IMR-90 (cell line): Measurements from ENCODE around the gene MYBL2. TPM values are rescaled to one million over a fixed set of nuclear protein-coding genes. Genes with fewer than 3 reads are reported as not detected.

Source experiments
- ATAC-seq: fragments of 200-7000 bp; cut with Tn5 transposase; 2 replicates; pipeline ENCODE4 v1.9.1; 2020; ENCODE audit warnings: low read depth, mild to moderate bottlenecking, moderate library complexity
- BruUV-seq: library from RNA; stranded (reverse); fragments of 400-500 nt; replicated peaks from 2 replicates; lab custom pipeline; 2021; lab: Mats Ljungman, UMichigan
- CTCF ChIA-PET: fragments of 300-600 bp; formaldehyde crosslinking; extraction: SDS; loops from one replicate; lab custom pipeline; 2021; ENCODE audit warnings: antibody characterized with exemption; lab: Yijun Ruan, JAX
- POLR2A ChIA-PET: fragments of 300-600 bp; sonication (Branson Sonifier 250); formaldehyde crosslinking; loops from one replicate; lab custom pipeline; 2022; ENCODE audit warnings: antibody characterized with exemption; ENCODE audit not compliant: unreplicated experiment; lab: Charles Lee
- DNase-seq: peaks from one replicate; pipeline ENCODE4 v3.0.0; 2013
- H2AFZ ChIP-seq: replicated peaks from 2 replicates; pipeline ENCODE3; 2013; ENCODE audit warnings: low read length, mild to moderate bottlenecking; ENCODE audit not compliant: poor library complexity
- H2AK5ac ChIP-seq: 2 replicates; pipeline ENCODE4 v1.6.1; 2013; ENCODE audit warnings: low read depth, low read length, inconsistent platforms
- H2AK9ac ChIP-seq: replicated peaks from 2 replicates; pipeline ENCODE3; 2013; ENCODE audit warnings: mild to moderate bottlenecking, low read depth, low read length, moderate library complexity; ENCODE audit not compliant: poor library complexity
- H2BK120ac ChIP-seq: 2 replicates; pipeline ENCODE4 v1.6.1; 2013; ENCODE audit warnings: low read depth, low read length, inconsistent platforms
- H2BK15ac ChIP-seq: 3 replicates; pipeline ENCODE4 v1.6.1; 2013; ENCODE audit warnings: low read depth, low read length, inconsistent platforms
- H2BK20ac ChIP-seq: 2 replicates; pipeline ENCODE4 v1.6.1; 2013; ENCODE audit warnings: low read depth, mild to moderate bottlenecking, inconsistent platforms, low read length, moderate library complexity
- H2BK5ac ChIP-seq: 2 replicates; pipeline ENCODE4 v1.6.1; 2013; ENCODE audit warnings: mild to moderate bottlenecking, low read depth, low read length, inconsistent platforms; ENCODE audit not compliant: poor library complexity, severe bottlenecking
- H3K14ac ChIP-seq: replicated peaks from 2 replicates; pipeline ENCODE4 v1.6.1; 2013; ENCODE audit warnings: low read depth, low read length, inconsistent platforms
- H3K18ac ChIP-seq: 2 replicates; pipeline ENCODE4 v1.6.1; 2013; ENCODE audit warnings: low read depth, low read length, control low read depth
- H3K23ac ChIP-seq: 2 replicates; pipeline ENCODE4 v1.6.1; 2013; ENCODE audit warnings: low read depth, low read length, inconsistent platforms
- H3K27ac ChIP-seq: 2 replicates; pipeline ENCODE4 v1.5.1; 2013; ENCODE audit warnings: mild to moderate bottlenecking, control low read depth, low read length; ENCODE audit not compliant: insufficient read depth
- H3K27me3 ChIP-seq: 2 replicates; pipeline ENCODE4 v1.6.1; 2013; ENCODE audit warnings: low read length; ENCODE audit not compliant: control insufficient read depth, insufficient read depth
- H3K36me3 ChIP-seq: 2 replicates; pipeline ENCODE4 v1.6.1; 2013; ENCODE audit warnings: low read length, mixed read lengths; ENCODE audit not compliant: control insufficient read depth, insufficient read depth
- H3K4ac ChIP-seq: 2 replicates; pipeline ENCODE4 v1.6.1; 2013; ENCODE audit warnings: low read depth, low read length, inconsistent platforms
- H3K4me1 ChIP-seq: 2 replicates; pipeline ENCODE4 v1.6.1; 2013; ENCODE audit warnings: low read length, mixed read lengths; ENCODE audit not compliant: control insufficient read depth, insufficient read depth
- H3K4me2 ChIP-seq: 2 replicates; pipeline ENCODE4 v1.6.1; 2013; ENCODE audit warnings: low read depth, mild to moderate bottlenecking, control low read depth, low read length, moderate library complexity
- H3K4me3 ChIP-seq: 2 replicates; pipeline ENCODE4 v1.5.1; 2013; ENCODE audit warnings: low read depth, mild to moderate bottlenecking, control low read depth, low read length, moderate library complexity; ENCODE audit not compliant: insufficient read depth
- H3K56ac ChIP-seq: 2 replicates; pipeline ENCODE4 v1.6.1; 2013; ENCODE audit warnings: low read length, inconsistent platforms; ENCODE audit not compliant: insufficient read depth; ENCODE audit errors: extremely low read depth
- H3K79me1 ChIP-seq, 2 experiments: 2 replicates each; pipeline ENCODE4 v1.6.1; 2013; ENCODE audit warnings: low read length in 2 of 2, inconsistent platforms in 1 of 2, low read depth in 1 of 2
- H3K9ac ChIP-seq: 2 replicates; pipeline ENCODE4 v1.6.1; 2013; ENCODE audit warnings: low read depth, low read length, control low read depth
- H3K9me1 ChIP-seq: 2 replicates; pipeline ENCODE4 v1.6.1; 2013; ENCODE audit warnings: low read length, inconsistent platforms; ENCODE audit not compliant: insufficient read depth
- H3K9me3 ChIP-seq: 2 replicates; pipeline ENCODE4 v1.6.1; 2013; ENCODE audit warnings: low read length; ENCODE audit not compliant: control insufficient read depth, insufficient read depth
- H4K20me1 ChIP-seq: 2 replicates; pipeline ENCODE4 v1.6.1; 2013; ENCODE audit warnings: low read length, inconsistent platforms; ENCODE audit not compliant: insufficient read depth
- H4K5ac ChIP-seq: 2 replicates; pipeline ENCODE4 v1.6.1; 2013; ENCODE audit warnings: mild to moderate bottlenecking, low read depth, low read length, control low read depth
- H4K8ac ChIP-seq, 2 experiments: 2 replicates each; pipeline ENCODE4 v1.6.1; 2013; ENCODE audit warnings: low read depth in 2 of 2, low read length in 2 of 2, control low read depth in 1 of 2, inconsistent platforms in 1 of 2
- H4K91ac ChIP-seq: 2 replicates; pipeline ENCODE4 v1.6.1; 2013; ENCODE audit warnings: low read depth, low read length, inconsistent platforms; ENCODE audit not compliant: insufficient read depth
- MAFK ChIP-seq: IDR thresholded peaks from 2 replicates; pipeline ENCODE4 v1.6.1; 2012; ENCODE audit warnings: low read depth, low read length, improper control_type of control experiment
- MXI1 ChIP-seq: IDR thresholded peaks from 2 replicates; pipeline ENCODE4 v1.6.1; 2012; ENCODE audit warnings: low read depth, mild to moderate bottlenecking, low read length, moderate library complexity, borderline replicate concordance
- SMC3 ChIP-seq: fragments of 150-350 bp; IDR thresholded peaks from 2 replicates; pipeline ENCODE4 v1.6.1; 2016; ENCODE audit warnings: low read depth, mild to moderate bottlenecking, antibody characterized with exemption, low read length, moderate library complexity
- WGBS, 2 experiments: methylation state at CpG; one replicate each; pipeline versions ENCODE4 v1.1.5 to v1.1.7; 2013; ENCODE audit warnings: missing lambda C conversion rate in 2 of 2; ENCODE audit not compliant: insufficient read length in 1 of 2; ENCODE audit errors: extremely low coverage in 2 of 2; 5-methylcytosine and 5-hydroxymethylcytosine counted together
- dilution Hi-C: fragments of 300-500 bp; cut with HindIII; formaldehyde crosslinking; loops from one replicate; pipeline ENCODE4 v1.14.3; 2018; ENCODE audit warnings: low sequenced_read_pairs; ENCODE audit not compliant: unreplicated experiment
- in situ Hi-C: fragments of 300-500 bp; cut with MboI; formaldehyde crosslinking; loops from 3 replicates; pipeline ENCODE4 v1.14.3; 2019; ENCODE audit warnings: low sequenced_read_pairs, inconsistent platforms, mixed read lengths
- intact Hi-C: fragments of 100-400 bp; cut with micrococcal nuclease; formaldehyde crosslinking; loops from 2 replicates; pipeline ENCODE4 v1.10.0; 2022
- polyA plus RNA-seq, 3 experiments: library from polyadenylated mRNA; depleted of rRNA; stranded (reverse); fragments of >200 nt; gene quantifications; 2 replicates each; pipeline ENCODE4 v1.2.3, GENCODE V29; 2012; ENCODE audit warnings: low replicate concordance in 1 of 3
- total RNA-seq: library from RNA; depleted of rRNA; stranded (reverse); fragments of >200 nt; gene quantifications from 2 replicates; pipeline ENCODE4 v1.2.3, GENCODE V29; 2012
- TF ChIP-seq, protein P1 (sequence below): fragments of 150-350 bp; IDR thresholded peaks from 2 replicates; pipeline ENCODE4 v1.6.1; 2016; ENCODE audit warnings: low read depth, mild to moderate bottlenecking, low read length, moderate library complexity, borderline replicate concordance
- TF ChIP-seq, protein P2 (sequence below): fragments of 150-350 bp; IDR thresholded peaks from 2 replicates; pipeline ENCODE4 v1.6.1; 2017; ENCODE audit warnings: mild to moderate bottlenecking, antibody characterized with exemption, low read length, low read depth

Gene MYBL2
- total and polyA plus RNA-seq, 2 of the 4 experiments (the other 2 are of a cell fraction), result 12.4 to 23.1 TPM

DNA sequence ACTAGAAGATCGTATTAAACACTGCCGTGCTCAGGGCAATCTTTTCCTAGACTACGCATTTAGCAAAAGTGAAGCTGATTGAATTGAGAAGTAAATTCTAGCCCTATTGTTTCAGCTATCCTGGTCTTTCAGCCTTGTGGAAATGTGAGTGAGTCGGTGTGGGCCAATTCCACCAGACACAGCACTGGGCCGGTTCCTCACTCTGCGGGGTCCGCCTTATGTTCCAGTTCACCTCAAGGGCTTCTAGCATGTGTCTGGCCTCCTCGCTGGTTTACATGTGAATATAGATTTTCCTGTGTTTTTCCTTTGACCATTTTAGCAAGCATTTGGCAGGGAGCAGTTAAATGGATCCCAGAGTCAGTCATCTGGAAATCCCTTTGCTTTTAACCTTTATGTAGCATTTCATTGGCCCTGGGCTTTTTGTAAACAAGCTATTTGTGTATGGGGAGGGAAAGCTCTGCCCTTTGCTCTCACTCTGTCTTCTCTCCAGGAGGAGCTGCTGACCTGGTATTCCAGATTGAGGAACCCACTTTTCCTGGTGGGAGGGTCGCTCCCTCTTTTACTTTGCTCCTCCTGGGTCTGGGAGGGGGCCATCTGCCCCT is 72.3 kb downstream of the MYBL2 start:
- Histone ChIP-seq H3K4me2 (no peak overlapping the region), H4K20me1 (no peaks in the 10 kb centered on the region), H3K27me3 (peaks cover 7% of the 10 kb centered on the region), H2AK5ac (no peak overlapping the region), H3K4me1 (no peaks in the 10 kb centered on the region), H2AFZ (no peak overlapping the region), H2BK20ac (no peak overlapping the region), H2BK5ac (no peak overlapping the region), H3K9ac (no peak overlapping the region), H3K36me3 (no peaks in the 10 kb centered on the region), H2AK9ac (no peak overlapping the region), H3K79me1 (no peaks in the 10 kb centered on the region), H3K9me3 (no peaks in the 10 kb centered on the region; the same call in 1 of the 2 replicates), H3K23ac (no peak overlapping the region), H4K5ac (no peak overlapping the region), H3K9me1 (0 out of 2 replicates have a peak, but pooled peaks cover 3% of the 10 kb centered on the region), H4K8ac (no peak overlapping the region), H3K18ac (no peak overlapping the region), H4K91ac (no peak overlapping the region), H3K27ac (no peak overlapping the region), H2BK120ac (no peak overlapping the region), H3K56ac (no peak overlapping the region), H3K4me3 (no peak overlapping the region), H2BK15ac (no peak overlapping the region), H3K4ac (no peak overlapping the region), H3K14ac (no peak overlapping the region)
- ChIA-PET POLR2A (no interaction called here), CTCF (interaction anchor here (0.6 kb wide), 1 partner anchor 159 kb away, joined by 3 read pairs; no protein-coding TSS in a partner anchor)
- BruUV-seq, result no TSS peak
- no peak for ATAC-seq
- WGBS, 2 experiments, result no CpG with 5 or more reads among the region's 9 CpGs
- intact Hi-C loops (no loop called here), dilution Hi-C loops (no loop called here), in situ Hi-C loops (no loop called here)
- no peak for DNase-seq
- TF ChIP-seq SMC3, result no peak
- TF ChIP-seq, protein P1, sequence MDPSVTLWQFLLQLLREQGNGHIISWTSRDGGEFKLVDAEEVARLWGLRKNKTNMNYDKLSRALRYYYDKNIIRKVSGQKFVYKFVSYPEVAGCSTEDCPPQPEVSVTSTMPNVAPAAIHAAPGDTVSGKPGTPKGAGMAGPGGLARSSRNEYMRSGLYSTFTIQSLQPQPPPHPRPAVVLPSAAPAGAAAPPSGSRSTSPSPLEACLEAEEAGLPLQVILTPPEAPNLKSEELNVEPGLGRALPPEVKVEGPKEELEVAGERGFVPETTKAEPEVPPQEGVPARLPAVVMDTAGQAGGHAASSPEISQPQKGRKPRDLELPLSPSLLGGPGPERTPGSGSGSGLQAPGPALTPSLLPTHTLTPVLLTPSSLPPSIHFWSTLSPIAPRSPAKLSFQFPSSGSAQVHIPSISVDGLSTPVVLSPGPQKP, result no peak
- TF ChIP-seq MXI1, result no peak
- TF ChIP-seq MAFK, result no peak
- TF ChIP-seq, protein P2, sequence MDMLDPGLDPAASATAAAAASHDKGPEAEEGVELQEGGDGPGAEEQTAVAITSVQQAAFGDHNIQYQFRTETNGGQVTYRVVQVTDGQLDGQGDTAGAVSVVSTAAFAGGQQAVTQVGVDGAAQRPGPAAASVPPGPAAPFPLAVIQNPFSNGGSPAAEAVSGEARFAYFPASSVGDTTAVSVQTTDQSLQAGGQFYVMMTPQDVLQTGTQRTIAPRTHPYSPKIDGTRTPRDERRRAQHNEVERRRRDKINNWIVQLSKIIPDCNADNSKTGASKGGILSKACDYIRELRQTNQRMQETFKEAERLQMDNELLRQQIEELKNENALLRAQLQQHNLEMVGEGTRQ, result no peak
